ENCODE measurements around the gene DAPK2.

GRCh38 chr15:64046421-64047153 is at the start of gene DAPK2:
- TF ChIP-seq CTCF (conservative IDR thresholded peaks at IDR 0.05) (peak; percentile 95), ZFX (IDR thresholded peaks at IDR 0.05) (0 out of 2 replicates have a peak, but pooled peaks have one; percentile 20)

Measured in C4-2B (cell line).